NB4 (cell line): ENCODE results near the gene NHEJ1.

Experiments
- CTCF ChIP-seq: IDR thresholded peaks from one replicate; pipeline ENCODE4 v1.5.1; 2012; ENCODE audit warnings: low read depth, low read length
- MAX ChIP-seq: IDR thresholded peaks from 2 replicates; pipeline ENCODE4 v1.6.1; 2011; ENCODE audit warnings: low read depth, low read length
- MYC ChIP-seq: IDR thresholded peaks from 2 replicates; pipeline ENCODE4 v1.6.1; 2011; ENCODE audit warnings: low read depth, low read length
- POLR2A ChIP-seq: IDR thresholded peaks from 2 replicates; pipeline ENCODE4 v1.6.1; 2011; ENCODE audit warnings: mild to moderate bottlenecking; ENCODE audit not compliant: insufficient read length; ENCODE audit errors: extremely low read depth

- TF ChIP-seq POLR2A (no peak), CTCF (peak; percentile 24), MAX (no peak), MYC (no peak)
Observed at GRCh38 chr2:219155054-219155644, 5.5 kb downstream of the NHEJ1 start.
